Neural progenitor cell (in vitro differentiated cells): ENCODE measurements around the gene CCNG2.

Experiments
- CTCF ChIP-seq: fragments of 200-600 bp; sonication (generic); IDR thresholded peaks from 2 replicates; pipeline ENCODE4 v1.5.1; 2017; ENCODE audit warnings: antibody characterized with exemption, mild to moderate bottlenecking
- EZH2phosphoT487 ChIP-seq: fragments of 200-600 bp; sonication (generic); IDR thresholded peaks from 2 replicates; pipeline ENCODE4 v1.6.1; 2017; ENCODE audit warnings: antibody characterized with exemption

- no peak for TF ChIP-seq CTCF
- TF ChIP-seq EZH2phosphoT487: no peak
Observed at GRCh38 chr4:77197361-77197760, 40.4 kb downstream of the CCNG2 start.
